Activated CD8-positive, alpha-beta T cell treated with anti-CD3 and anti-CD28 coated beads for 36 hours (primary cell): ENCODE measurements around the gene ADCY9. TPM values are rescaled to one million over a fixed set of nuclear protein-coding genes. Genes with fewer than 3 reads are reported as not detected.

Experiments
- ATAC-seq: fragments of 200-7000 bp; cut with Tn5 transposase; one replicate; pipeline ENCODE4 v1.10.0; 2021; ENCODE audit warnings: mild to moderate bottlenecking, moderate library complexity
- CTCF ChIA-PET: fragments of 350-600 bp; sonication (Branson Sonifier 250); formaldehyde crosslinking; loops from one replicate; lab custom pipeline; 2021; ENCODE audit warnings: antibody characterized with exemption; lab: Charles Lee
- POLR2A ChIA-PET: fragments of 350-600 bp; sonication (Branson Sonifier 250); formaldehyde crosslinking; loops from one replicate; lab custom pipeline; 2021; ENCODE audit warnings: antibody characterized with exemption; lab: Charles Lee
- DNase-seq: peaks from one replicate; pipeline ENCODE4 v3.0.0-alpha.2; 2020
- H3K27ac Mint-ChIP-seq: one replicate; pipeline ENCODE4 v1.8.0; 2021; ENCODE audit warnings: mild to moderate bottlenecking, mixed read lengths
- H3K27me3 Mint-ChIP-seq: one replicate; pipeline ENCODE4 v1.8.0; 2021; ENCODE audit warnings: mixed read lengths
- H3K36me3 Mint-ChIP-seq: one replicate; pipeline ENCODE4 v1.8.0; 2021; ENCODE audit warnings: low read depth, mixed read lengths
- H3K4me1 Mint-ChIP-seq: one replicate; pipeline ENCODE4 v1.8.0; 2021; ENCODE audit warnings: low read depth, mixed read lengths
- H3K4me3 Mint-ChIP-seq: one replicate; pipeline ENCODE4 v1.8.0; 2021; ENCODE audit warnings: mild to moderate bottlenecking, moderate library complexity, mixed read lengths
- H3K9me3 Mint-ChIP-seq: one replicate; pipeline ENCODE4 v1.8.0; 2021; ENCODE audit warnings: mixed read lengths
- intact Hi-C: fragments of 100-400 bp; cut with micrococcal nuclease; formaldehyde crosslinking; loops from one replicate; pipeline ENCODE4 v1.10.0; 2022
- total RNA-seq, 2 experiments: library from RNA; stranded (reverse); gene quantifications; one replicate each; pipeline ENCODE4 v1.2.3, GENCODE V29; 2021
- TF ChIP-seq, protein P1 (sequence below): fragments of 200-600 bp; IDR thresholded peaks from one replicate; pipeline ENCODE4 v1.8.0; 2022; ENCODE audit warnings: antibody characterized with exemption, mild to moderate bottlenecking

ADCY9 gene
- total RNA-seq, 2 experiments from 2014 or later: 4.1 to 4.8 TPM

DNA sequence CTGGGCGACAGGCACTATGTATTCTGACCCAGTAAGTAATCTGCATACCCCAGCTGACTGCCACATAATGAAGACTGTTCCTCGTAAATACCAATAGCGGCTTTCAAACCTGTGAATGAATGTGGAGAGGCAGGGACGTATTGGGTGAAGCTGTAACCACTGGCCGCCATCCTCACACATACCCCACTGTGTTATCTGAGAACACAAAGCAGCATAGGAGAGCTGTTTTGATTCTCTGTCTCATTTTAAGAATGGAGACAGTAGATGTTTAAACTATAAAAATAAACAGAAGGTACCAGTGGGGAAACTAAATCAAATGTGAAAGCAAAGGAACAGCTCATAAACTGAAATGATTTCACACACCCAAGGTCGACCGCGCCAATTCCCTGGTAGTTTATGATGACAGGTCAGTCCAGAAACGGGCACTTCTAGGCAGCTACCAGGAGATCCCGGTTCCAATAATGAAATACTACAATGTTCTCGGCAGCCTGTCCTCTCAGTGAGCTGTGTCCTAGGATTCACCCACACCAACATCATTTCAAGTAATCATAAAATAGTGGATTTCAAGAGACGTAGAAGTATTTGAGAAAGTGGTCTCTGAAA lies 109.7 kb downstream of the ADCY9 start:
- Mint-ChIP-seq H3K4me3 (no peak overlapping the region), H3K9me3 (no peaks in the 10 kb centered on the region), H3K36me3 (no peaks in the 10 kb centered on the region), H3K27me3 (no peaks in the 10 kb centered on the region), H3K27ac (no peak overlapping the region), H3K4me1 (no peaks in the 10 kb centered on the region)
- ChIA-PET CTCF (interaction anchor here (0.8 kb wide), 1 partner anchor 90 kb away, joined by 3 read pairs; no protein-coding TSS in a partner anchor), POLR2A (interaction anchor here (0.6 kb wide), 1 partner anchor 22 kb away, joined by 3 read pairs; no protein-coding TSS in a partner anchor)
- no peak for DNase-seq
- TF ChIP-seq, protein P1, sequence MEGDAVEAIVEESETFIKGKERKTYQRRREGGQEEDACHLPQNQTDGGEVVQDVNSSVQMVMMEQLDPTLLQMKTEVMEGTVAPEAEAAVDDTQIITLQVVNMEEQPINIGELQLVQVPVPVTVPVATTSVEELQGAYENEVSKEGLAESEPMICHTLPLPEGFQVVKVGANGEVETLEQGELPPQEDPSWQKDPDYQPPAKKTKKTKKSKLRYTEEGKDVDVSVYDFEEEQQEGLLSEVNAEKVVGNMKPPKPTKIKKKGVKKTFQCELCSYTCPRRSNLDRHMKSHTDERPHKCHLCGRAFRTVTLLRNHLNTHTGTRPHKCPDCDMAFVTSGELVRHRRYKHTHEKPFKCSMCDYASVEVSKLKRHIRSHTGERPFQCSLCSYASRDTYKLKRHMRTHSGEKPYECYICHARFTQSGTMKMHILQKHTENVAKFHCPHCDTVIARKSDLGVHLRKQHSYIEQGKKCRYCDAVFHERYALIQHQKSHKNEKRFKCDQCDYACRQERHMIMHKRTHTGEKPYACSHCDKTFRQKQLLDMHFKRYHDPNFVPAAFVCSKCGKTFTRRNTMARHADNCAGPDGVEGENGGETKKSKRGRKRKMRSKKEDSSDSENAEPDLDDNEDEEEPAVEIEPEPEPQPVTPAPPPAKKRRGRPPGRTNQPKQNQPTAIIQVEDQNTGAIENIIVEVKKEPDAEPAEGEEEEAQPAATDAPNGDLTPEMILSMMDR: no peak
- no peak for ATAC-seq
- intact Hi-C loops: no loop called here

DNA sequence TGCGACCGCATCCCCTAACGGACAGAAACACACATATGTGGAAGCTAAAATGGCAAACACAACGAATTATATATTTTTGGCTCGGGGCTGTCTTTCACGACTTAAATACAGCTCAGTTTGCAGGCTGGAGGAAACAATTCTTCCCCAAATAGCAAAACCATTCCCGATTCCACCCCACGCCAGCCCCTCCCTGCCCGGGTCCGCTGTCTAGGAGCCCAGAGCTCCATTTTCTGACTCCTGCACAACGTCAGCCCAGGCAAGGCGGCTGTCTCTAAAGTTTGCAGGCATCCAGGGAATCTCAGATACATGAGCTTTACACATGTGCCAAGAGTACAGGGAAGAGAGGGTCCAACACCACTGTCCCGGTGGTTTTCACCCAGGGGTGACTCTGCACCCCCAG lies 110.5 kb downstream of the ADCY9 start:
- H3K4me3 Mint-ChIP-seq: no peak overlapping the region
- CTCF ChIA-PET: no interaction called here

DNA sequence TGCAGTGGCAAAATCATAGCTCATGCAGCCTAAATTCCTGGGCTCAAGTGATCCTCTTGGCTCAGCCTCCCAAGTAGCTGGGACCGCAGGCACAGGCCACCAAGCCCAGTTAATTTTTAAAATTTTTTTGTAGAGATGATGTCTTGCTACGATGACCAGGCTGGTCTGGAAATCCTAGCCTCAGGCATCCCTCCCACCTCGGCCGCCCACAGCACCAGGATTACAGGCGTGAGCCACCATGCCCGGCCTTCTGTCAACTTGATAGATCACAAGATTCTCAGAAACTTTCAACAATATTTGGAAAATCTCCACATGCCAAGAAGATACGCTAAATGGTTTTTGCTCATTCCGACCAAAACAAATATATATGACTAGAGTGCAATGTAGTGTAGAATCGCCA lies 111.0 kb downstream of the ADCY9 start:
- H3K27me3 Mint-ChIP-seq: no peaks in the 10 kb centered on the region
- intact Hi-C loops: no loop called here
- ChIA-PET CTCF (no interaction called here), POLR2A (no interaction called here)
- ATAC-seq (no peak), DNase-seq (no peak)
- H3K4me1 Mint-ChIP-seq: peaks cover 3% of the 10 kb centered on the region
- no peaks in the 10 kb centered on the region for H3K9me3 Mint-ChIP-seq
- H3K27ac Mint-ChIP-seq: no peak overlapping the region
- H3K4me3 Mint-ChIP-seq: no peak overlapping the region
- TF ChIP-seq, protein P1: no peak
- no peaks in the 10 kb centered on the region for H3K36me3 Mint-ChIP-seq

More for the DNA sequence above, 110.5 kb downstream of the ADCY9 start:
- ATAC-seq (no peak), DNase-seq (no peak)
- no peaks in the 10 kb centered on the region for H3K36me3 Mint-ChIP-seq
- no peaks in the 10 kb centered on the region for H3K27me3 Mint-ChIP-seq
- TF ChIP-seq, protein P1: no peak
- H3K4me1 Mint-ChIP-seq: no peaks in the 10 kb centered on the region
- no peak overlapping the region for H3K27ac Mint-ChIP-seq
- intact Hi-C loops: no loop called here
- POLR2A ChIA-PET: interaction anchor here (0.6 kb wide), 1 partner anchor 23 kb away, joined by 3 read pairs; no protein-coding TSS in a partner anchor
- no peaks in the 10 kb centered on the region for H3K9me3 Mint-ChIP-seq

DNA sequence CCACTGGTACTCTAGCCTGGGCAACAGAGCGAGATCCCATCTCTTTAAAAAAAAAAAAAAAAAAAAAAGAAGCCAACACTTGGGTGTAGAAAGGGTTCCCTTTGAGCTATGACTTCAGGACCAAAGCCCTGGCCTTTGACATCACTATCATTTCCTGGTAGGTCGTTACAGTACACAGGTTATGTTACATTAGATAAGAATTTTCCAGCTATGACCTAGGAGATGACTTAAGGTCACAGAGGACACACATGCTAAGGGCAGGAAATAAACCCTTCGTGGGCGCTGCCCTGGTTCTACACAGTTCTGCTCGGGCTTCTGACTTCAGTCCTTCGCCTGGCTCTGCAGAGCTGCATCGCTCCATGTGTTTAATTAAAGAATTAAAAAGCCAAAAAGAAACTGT lies 112.0 kb downstream of the ADCY9 start:
- Mint-ChIP-seq H3K4me3 (no peak overlapping the region), H3K27me3 (no peaks in the 10 kb centered on the region), H3K27ac (no peak overlapping the region), H3K9me3 (no peaks in the 10 kb centered on the region), H3K36me3 (no peaks in the 10 kb centered on the region), H3K4me1 (peaks cover 11% of the 10 kb centered on the region)
- CTCF ChIA-PET: no interaction called here
- TF ChIP-seq, protein P1: no peak
- intact Hi-C loops: no loop called here
- ATAC-seq (no peak), DNase-seq (no peak)
- POLR2A ChIA-PET: no interaction called here

DNA sequence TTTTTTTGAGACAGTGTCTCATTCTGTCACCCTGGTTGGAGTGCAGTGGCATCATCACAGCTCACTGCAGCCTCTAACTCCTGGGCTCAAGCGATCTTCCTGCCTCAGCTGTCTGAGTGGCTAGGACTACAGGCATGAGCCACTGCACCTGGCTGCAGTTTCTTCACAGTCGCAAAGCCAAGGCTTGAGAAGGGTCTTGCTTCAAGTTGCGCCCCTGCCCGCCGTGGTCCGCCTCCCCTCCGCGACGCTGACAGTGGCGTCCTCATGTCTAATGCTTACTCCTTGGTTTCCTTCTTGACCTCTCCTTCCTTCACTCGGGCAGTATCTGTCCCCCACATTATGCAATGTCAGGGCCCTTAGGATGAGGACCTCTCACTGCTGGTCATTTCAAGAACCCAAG lies 112.7 kb downstream of the ADCY9 start:
- POLR2A ChIA-PET: no interaction called here
- DNase-seq: no peak
- CTCF ChIA-PET: no interaction called here
- peaks cover 11% of the 10 kb centered on the region for H3K4me1 Mint-ChIP-seq
- no peak overlapping the region for H3K27ac Mint-ChIP-seq
- H3K36me3 Mint-ChIP-seq: no peaks in the 10 kb centered on the region
- intact Hi-C loops: no loop called here
- TF ChIP-seq, protein P1: no peak
- H3K27me3 Mint-ChIP-seq: no peaks in the 10 kb centered on the region
- no peak overlapping the region for H3K4me3 Mint-ChIP-seq
- H3K9me3 Mint-ChIP-seq: no peaks in the 10 kb centered on the region
- ATAC-seq: no peak
